GM12801 (cell line): ENCODE data around the gene MBNL1.

Experiments
- CTCF ChIP-seq: IDR thresholded peaks from one replicate; pipeline ENCODE4 v1.5.1; 2011; ENCODE audit warnings: control low read depth; ENCODE audit not compliant: insufficient read length; ENCODE audit errors: extremely low read depth

Gene MBNL1

GRCh38 chr3:152461460-152461859, 192.7 kb downstream of the MBNL1 start:
- TF ChIP-seq CTCF, result no peak

GRCh38 chr3:152466784-152467183, 198.1 kb downstream of the MBNL1 start:
- no peak for TF ChIP-seq CTCF

- TF ChIP-seq CTCF, result no peak
These were observed 200.7 kb downstream of the MBNL1 start for GRCh38 chr3:152469248-152470025.

GRCh38 chr3:152470095-152470494, 201.4 kb downstream of the MBNL1 start:
- TF ChIP-seq CTCF, result no peak

- TF ChIP-seq CTCF, result no peak
These were observed 202.2 kb downstream of the MBNL1 start for GRCh38 chr3:152470893-152471292.

GRCh38 chr3:152471814-152472671, 203.3 kb downstream of the MBNL1 start:
- no peak for TF ChIP-seq CTCF

GRCh38 chr3:152472672-152472954, 203.9 kb downstream of the MBNL1 start:
- no peak for TF ChIP-seq CTCF
